ENCODE results near the gene SMARCB1.

Gene SMARCB1

GRCh38 chr22:23816156-23816976 is 29.6 kb downstream of the SMARCB1 start:
- no peak; the same call in 2 of the 3 replicates for ATAC-seq
- TF ChIP-seq SNAI2 (CRISPR knock-in tag; IDR thresholded peaks at IDR 0.05), result no peak
- TF ChIP-seq ARNTL (CRISPR knock-in tag; IDR thresholded peaks at IDR 0.05; ENCODE audit: borderline replicate concordance, low read depth), result no peak
- TF ChIP-seq POU6F1 (CRISPR knock-in tag; IDR thresholded peaks at IDR 0.05; ENCODE audit: borderline replicate concordance, low read depth), result no peak
- TF ChIP-seq GLIS3 (CRISPR knock-in tag; IDR thresholded peaks at IDR 0.05), result no peak
- no peak for TF ChIP-seq TCF4 (CRISPR knock-in tag; IDR thresholded peaks at IDR 0.05; ENCODE audit: borderline replicate concordance)
- no peak for TF ChIP-seq PPARA (CRISPR knock-in tag; IDR thresholded peaks at IDR 0.05; ENCODE audit: borderline replicate concordance)
- no peak for TF ChIP-seq PATZ1 (CRISPR knock-in tag; IDR thresholded peaks at IDR 0.05; ENCODE audit: borderline replicate concordance)
- no peak for TF ChIP-seq BACH2 (CRISPR knock-in tag; IDR thresholded peaks at IDR 0.05; ENCODE audit: borderline replicate concordance)
- TF ChIP-seq OSR1 (CRISPR knock-in tag; IDR thresholded peaks at IDR 0.05), result no peak
- no peak for TF ChIP-seq ZC3H10 (CRISPR knock-in tag; IDR thresholded peaks at IDR 0.05)
- no peak for TF ChIP-seq ISL1 (CRISPR knock-in tag; IDR thresholded peaks at IDR 0.05)
- no peak for TF ChIP-seq ZNF70 (CRISPR knock-in tag; IDR thresholded peaks at IDR 0.05)
- TF ChIP-seq ZNF565 (CRISPR knock-in tag; conservative IDR thresholded peaks at IDR 0.05; ENCODE audit: low read depth), result no peak
- TF ChIP-seq TOX (CRISPR knock-in tag; IDR thresholded peaks at IDR 0.05; ENCODE audit: borderline replicate concordance), result no peak

- no peak for ATAC-seq
- TF ChIP-seq OSR1 (CRISPR knock-in tag; IDR thresholded peaks at IDR 0.05), result no peak
- no peak for TF ChIP-seq RARB (CRISPR knock-in tag; IDR thresholded peaks at IDR 0.05)
- TF ChIP-seq ZNF565 (CRISPR knock-in tag; conservative IDR thresholded peaks at IDR 0.05; ENCODE audit: low read depth), result no peak
- no peak for TF ChIP-seq ARNTL (CRISPR knock-in tag; IDR thresholded peaks at IDR 0.05; ENCODE audit: borderline replicate concordance, low read depth)
- no peak for TF ChIP-seq CREB5 (CRISPR knock-in tag; IDR thresholded peaks at IDR 0.05; ENCODE audit: low read depth)
- no peak for TF ChIP-seq CSRNP3 (CRISPR knock-in tag; IDR thresholded peaks at IDR 0.05)
- TF ChIP-seq SNAI2 (CRISPR knock-in tag; IDR thresholded peaks at IDR 0.05), result no peak
- no peak for TF ChIP-seq ZFP3 (CRISPR knock-in tag; IDR thresholded peaks at IDR 0.05)
- no peak for TF ChIP-seq TOX (CRISPR knock-in tag; IDR thresholded peaks at IDR 0.05; ENCODE audit: borderline replicate concordance)
- no peak for TF ChIP-seq POU6F1 (CRISPR knock-in tag; IDR thresholded peaks at IDR 0.05; ENCODE audit: borderline replicate concordance, low read depth)
- TF ChIP-seq ISL1 (CRISPR knock-in tag; IDR thresholded peaks at IDR 0.05), result no peak
- no peak for TF ChIP-seq PPARA (CRISPR knock-in tag; IDR thresholded peaks at IDR 0.05; ENCODE audit: borderline replicate concordance)
- no peak for TF ChIP-seq TSHZ2 (CRISPR knock-in tag; IDR thresholded peaks at IDR 0.05)
- no peak for TF ChIP-seq BACH2 (CRISPR knock-in tag; IDR thresholded peaks at IDR 0.05; ENCODE audit: borderline replicate concordance)
- no peak for TF ChIP-seq PATZ1 (CRISPR knock-in tag; IDR thresholded peaks at IDR 0.05; ENCODE audit: borderline replicate concordance)
- TF ChIP-seq GLIS3 (CRISPR knock-in tag; IDR thresholded peaks at IDR 0.05), result no peak
Observed at GRCh38 chr22:23817146-23817545, 30.4 kb downstream of the SMARCB1 start.
